ENCODE results near the gene SNCAIP.

DNA sequence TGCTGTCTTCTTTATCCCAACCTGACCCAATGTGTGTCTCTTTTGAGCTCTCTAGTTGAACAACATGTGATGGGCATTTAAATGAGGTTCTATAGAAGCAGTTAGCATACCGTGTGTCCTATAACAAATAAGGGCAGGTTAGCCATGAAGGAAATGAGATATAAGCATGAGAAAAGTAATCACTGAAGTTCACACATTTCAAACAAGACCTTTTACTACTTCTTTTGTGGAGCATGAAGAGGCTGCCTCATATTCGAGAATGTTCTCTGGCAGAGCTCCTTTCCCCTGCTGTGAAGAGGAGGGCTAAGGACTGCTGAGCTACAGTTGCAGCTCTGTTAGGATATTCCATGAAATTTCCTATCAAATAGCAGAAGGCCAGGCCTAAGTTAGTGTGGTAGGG is 15.2 kb upstream of the SNCAIP start:
- TF ChIP-seq, protein P1, sequence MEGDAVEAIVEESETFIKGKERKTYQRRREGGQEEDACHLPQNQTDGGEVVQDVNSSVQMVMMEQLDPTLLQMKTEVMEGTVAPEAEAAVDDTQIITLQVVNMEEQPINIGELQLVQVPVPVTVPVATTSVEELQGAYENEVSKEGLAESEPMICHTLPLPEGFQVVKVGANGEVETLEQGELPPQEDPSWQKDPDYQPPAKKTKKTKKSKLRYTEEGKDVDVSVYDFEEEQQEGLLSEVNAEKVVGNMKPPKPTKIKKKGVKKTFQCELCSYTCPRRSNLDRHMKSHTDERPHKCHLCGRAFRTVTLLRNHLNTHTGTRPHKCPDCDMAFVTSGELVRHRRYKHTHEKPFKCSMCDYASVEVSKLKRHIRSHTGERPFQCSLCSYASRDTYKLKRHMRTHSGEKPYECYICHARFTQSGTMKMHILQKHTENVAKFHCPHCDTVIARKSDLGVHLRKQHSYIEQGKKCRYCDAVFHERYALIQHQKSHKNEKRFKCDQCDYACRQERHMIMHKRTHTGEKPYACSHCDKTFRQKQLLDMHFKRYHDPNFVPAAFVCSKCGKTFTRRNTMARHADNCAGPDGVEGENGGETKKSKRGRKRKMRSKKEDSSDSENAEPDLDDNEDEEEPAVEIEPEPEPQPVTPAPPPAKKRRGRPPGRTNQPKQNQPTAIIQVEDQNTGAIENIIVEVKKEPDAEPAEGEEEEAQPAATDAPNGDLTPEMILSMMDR (IDR thresholded peaks at IDR 0.05), result no peak
- TF ChIP-seq POLR2A (IDR thresholded peaks at IDR 0.05), result no peak

Measured in suprapubic skin (tissue), 3 donors.